UCSD-AML1 (cell line): ENCODE measurements around the gene SLC12A5.
"Not testable (repeated sequence)": the region's sequence is repeated elsewhere in the genome, so short reads cannot be mapped to it uniquely, and the experiment has no call there.

ENCODE experiments used
- DNase-seq: peaks from one replicate; lab custom pipeline; 2025; ENCODE audit not compliant: unreplicated experiment; lab: John Stamatoyannopoulos, UW

The SLC12A5 gene

DNA sequence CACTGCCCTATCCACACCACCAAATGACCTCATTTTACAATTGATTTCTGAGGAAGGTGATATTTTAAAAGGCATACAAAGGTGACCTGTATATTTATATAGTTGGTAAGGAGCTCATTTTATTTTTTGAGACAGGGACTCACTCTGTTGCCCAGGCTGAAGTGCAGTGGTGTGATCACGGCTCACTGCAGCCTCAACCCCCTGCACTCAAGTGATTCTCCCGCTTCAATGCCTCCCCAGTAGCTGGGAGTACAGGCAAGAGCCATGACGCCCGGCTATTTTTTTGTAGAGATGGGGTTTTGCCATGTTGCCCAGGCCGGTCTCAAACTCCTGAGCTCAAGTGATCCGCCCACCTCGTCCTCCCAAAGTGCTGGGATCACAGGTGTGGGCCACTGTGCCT lies 47.8 kb downstream of the SLC12A5 start:
- no peak for DNase-seq

DNA sequence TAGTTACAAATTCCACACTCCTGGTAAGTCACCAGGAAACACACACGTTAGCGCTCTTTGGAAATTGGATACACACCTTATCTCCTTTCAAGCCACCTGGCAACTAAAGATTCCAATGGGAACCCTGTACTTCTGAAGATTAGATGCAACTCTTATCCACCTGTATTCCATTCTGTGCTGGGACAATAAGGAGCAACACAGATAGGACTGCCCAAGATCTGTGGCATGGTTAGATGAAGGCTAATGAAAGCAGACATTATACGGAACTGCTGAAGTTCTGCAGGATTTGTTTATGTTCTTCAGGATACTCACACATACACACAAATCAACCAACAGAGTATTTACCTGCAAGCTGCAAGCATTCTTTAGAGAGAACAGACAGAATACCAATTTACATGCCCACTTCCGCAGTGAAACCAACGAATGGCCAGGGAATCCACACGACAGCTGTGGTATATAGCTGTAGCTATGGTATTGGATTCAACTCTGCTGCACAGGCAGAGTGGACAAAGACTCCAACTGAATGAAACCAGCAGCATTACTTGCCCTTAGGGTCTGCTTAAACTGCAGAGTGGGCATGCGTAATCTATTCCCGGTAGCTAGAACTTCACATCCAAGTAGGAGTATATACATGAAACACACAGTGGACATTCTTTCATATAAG lies 48.8 kb downstream of the SLC12A5 start:
- DNase-seq = no peak

DNA sequence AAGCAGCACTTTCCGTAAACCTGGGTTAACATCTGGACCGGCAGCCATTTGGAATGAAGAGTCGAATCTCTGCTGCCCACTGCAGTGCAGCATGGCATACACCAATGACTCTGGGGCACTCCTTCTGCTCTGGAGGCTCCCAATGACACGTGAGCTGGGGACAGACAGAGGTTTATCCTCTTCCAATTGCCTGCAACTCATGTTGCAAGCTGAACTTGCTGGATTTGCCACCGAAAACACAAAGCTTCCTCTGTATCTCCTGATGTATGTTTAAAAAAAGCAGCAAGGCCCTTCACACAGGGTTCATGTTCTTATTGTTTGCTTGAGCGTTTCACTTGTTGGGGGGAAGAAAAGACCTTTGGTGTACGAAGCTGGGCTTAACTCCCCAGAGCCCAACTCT lies 49.9 kb downstream of the SLC12A5 start:
- no peak for DNase-seq

DNA sequence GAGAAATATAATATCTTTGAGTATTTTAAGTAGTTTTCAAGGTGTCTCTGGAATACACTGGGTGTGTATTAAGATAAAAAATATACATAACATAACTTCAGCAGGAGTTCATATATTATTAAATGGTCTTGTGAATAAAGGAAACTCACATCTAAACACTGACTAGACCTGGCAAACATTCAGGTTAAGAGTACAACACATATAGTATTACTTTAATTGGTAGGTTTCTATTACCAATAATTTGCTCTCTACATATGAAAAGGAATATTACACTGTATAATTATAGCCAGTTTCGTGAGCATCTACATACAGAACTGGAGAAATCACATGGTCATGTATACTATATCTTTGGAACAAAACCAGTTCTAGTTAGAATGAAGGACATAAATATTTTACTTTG lies 52.1 kb downstream of the SLC12A5 start:
- no peak for DNase-seq

DNA sequence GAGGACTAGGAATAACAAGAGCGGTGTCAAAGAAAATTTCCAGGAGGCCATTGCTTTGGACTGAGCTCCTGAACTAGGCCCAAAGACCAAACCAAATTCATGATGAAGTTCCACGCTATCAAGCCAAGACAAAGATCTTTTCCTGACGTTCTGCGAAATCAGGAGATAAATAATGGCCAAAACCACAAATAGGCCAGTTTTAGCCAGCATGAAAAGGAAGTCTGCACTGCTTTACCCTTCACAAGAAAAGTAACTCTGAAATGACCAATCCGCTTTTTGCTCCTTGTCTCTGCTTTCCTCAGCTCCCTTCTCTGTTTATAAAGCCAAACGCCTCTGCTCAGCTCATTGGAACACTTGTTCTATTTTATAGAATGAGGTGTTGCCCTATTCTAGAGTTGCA lies 54.1 kb downstream of the SLC12A5 start:
- no peak for DNase-seq

DNA sequence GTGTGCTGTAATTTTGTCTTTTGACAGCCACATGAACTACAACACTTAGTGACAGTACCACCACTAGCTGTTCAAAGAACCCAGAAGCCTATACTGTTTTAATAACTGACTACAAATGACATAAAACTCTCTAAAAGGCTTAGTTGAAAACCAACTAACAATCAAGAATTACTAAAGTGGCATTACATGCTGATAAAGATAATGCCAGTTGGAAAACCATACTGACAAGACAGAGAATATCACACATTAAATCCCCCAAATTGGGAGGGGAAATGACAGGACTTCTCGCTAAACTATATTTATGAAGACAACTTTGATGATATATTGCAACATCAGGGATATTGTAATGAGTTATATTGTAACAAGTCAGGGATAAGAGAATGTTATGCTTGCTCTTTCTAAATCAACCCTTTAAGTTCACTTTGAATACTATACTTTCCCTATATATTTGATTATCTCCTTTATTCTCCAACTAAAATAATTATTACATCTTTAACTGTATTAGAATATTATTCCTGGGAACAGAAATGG lies 54.6 kb downstream of the SLC12A5 start:
- no peak for DNase-seq

DNA sequence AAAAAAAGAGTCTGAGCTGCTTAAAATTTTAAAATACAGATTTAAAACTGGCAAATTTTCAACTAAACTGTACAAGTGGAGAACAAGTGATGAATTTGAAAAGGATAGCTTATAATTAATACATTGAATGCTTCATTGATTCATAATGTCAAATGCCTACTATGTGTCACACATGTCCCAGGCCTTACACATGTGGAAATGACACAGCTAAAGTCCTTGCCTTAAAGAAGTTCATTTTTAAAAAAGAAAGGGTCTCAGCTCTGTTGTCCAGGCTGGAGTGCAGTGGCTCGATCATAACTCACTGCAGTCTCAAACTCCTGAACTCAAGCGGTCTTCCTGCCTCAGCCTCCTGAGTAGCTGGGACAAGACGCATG lies 55.8 kb downstream of the SLC12A5 start:
- DNase-seq = no peak

DNA sequence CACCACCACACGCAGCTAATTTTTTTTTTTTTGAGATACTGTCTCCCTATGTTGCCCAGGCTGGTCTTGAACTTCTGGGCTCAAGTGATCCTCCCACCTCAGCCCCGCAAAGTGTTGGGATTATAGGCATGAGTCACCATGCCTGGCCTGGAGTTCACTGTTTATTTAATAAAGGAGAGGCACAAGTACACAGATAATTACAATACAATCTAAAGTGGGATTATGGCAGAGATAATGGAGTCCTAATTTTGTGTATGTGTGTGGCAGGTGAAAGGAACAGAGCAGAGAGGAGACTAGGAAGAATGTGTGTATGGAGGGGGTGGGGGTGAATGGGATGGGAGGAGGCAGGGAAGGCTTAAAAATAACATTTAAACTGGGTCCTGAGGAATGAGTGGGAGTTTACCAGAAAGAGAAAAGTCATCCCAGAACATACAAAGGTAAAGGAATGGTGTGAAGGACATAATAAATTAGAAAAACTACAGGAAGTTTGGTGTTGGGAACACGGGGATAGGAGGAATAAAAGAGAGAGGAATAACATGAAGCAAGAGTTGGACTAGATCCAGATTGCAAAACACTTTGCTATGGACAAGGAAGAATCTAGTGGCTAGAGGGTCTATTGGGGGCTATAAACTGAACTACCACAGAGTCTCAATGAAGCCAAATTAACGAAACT lies 56.3 kb downstream of the SLC12A5 start:
- no peak for DNase-seq

DNA sequence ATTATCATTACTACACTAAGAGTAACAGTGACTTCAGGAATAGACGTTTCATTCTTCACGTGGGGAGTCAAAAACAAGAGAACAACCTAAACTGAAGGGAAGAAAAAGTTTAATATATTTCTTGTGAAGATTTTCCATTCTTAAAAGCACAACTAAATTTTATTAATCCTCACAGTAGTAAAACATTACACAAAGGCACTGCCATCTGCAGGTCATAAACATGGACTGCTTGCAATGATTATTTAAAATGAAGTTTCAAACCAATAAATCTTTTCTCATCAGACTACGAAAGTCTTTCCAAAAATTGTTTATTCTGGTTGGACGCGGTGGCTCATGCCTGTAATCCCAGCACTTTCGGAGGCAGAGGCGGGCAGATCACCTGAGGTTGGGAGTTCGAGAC lies 58.1 kb downstream of the SLC12A5 start:
- no peak for DNase-seq

DNA sequence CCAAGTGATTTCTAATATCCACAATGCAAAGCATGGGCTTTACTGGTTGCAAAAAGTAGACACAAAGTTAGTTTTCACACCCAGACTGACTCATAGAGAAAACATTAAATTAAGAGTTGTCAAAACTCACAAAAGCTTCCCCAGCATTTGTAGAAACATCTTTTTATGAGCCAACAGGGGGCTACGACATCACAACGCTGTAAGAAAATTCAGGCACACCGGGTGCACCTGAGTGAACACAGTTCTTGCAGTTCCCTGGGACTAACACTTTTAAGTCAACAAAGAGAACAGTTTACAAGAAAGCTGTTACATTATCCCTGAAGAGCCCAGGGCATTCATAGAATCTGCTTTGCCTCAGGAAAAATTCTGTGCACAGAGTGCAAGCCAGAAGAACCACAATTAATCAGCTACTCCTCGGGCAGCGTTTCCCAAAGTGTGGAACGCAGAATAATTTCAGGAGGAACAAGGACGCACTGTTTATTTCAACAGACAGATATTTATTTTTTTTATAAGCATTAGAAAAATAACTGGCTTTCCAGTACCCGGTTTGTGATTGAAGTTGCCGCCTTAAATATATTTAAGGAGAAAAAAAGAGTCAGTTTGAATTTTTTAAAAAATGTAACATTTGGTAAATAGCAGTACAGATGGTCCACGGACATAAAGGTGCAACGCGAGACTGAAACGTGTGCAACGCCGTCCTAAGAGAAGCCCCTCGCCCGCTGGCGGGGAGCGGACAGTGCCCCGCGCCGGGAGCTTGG lies 59.6 kb downstream of the SLC12A5 start:
- DNase-seq = no peak

DNA sequence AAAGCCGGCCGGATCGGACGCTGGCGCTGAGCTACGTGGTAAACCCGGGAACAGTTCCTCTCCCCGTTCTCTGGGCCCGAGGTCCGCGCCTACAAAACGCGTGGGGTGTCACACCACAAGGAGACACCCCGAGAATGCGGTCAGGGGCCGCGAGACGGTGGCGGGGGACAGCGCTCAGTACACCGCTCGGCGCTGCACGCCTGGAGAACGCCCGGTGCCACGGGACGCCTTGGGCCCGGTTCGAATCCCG lies 60.1 kb downstream of the SLC12A5 start:
- no peak for DNase-seq

DNA sequence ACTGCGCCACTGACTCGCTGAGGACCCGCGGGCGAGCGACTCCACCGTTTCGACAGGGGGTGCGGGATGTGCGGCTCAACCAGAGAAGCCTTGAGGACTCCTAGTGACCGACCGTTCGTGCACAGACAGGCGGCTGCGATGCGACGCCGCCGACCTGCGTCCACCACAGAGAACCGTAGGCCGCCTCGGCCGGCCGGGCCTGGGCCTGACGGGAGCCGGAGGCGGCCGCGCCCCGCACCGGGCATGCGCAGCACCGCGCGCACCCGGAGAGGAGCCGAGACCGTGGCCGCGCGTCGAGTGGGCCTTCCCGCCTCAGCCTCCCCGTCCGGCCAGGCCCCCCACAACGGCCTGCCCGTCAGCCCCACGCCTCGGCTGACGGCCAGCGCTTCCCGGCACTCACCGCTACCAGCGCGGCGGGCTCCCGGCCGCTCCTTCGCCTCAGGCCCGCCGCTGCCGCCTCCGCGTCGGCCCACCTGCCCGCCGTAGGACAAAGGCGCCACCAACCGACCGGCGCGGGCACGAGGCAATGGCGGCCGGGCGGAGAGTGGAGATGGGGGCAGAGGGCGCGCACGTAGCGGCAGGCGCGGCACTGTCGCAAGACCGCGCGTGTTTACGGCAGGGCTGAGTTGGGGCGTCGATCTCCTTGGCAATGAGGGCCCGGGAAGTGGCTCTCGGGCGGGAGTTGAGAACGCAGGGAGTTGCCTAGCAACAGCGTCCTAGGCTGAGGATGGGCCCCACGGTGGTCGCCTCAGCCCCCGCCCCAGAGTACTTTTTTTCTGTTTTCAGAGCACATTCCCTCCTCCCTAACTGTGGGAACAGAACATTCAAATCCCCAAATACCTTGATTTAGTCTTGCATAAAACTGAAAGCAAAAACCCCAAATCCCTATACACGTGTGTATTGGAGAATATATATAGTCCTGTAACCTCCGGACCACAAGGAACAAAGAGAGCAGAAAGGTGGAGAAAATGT lies 60.7 kb downstream of the SLC12A5 start, which contains the start of gene NCOA5:
NCOA5 (minus strand) TSS at position 546 of the 972 bp plus-strand sequence. CDS start 10,538 bp downstream, outside the sequence.
- peak; percentile 96 for DNase-seq

DNA sequence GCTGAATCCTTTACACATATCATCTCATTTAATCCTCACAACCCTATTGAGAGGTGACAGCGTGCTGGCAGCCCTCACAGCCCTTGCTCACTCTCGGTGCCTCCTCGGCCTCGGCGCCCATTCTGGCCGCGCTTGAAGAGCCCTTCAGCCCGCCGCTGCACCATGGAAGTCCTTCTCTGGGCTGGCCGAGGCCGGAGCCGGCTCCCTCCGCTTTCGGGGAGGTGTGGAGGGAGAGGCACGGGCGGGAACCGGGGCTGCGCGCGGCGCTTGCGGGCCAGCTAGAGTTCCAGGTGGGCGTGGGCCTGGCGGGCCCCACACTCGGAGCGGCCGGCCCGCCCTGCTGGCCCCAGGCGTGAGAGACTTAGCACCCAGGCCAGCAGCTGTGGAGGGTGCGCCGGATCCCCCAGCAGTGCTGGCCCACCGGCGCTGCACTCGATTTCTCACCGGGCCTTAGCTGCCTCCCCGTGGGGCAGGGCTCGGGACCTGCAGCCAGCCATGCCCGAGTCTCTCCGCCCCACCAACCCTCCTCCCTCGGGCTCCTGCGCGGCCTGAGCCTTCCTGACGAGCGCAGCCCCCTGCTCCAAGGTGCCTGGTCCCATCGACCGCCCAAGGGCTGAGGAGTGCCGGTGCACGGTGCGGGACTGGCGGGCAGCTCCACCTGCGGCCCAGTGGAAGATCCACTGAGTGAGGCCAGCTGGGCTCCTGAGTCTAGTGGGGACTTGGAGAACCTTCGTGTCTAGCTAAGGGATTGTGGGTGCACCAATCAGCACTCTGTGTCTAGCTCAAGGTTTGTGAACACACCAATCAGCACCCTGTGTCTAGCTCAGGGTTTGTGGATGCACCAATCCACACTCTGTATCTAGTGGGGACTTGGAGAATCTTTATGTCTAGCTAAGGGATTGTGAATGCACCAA lies 62.9 kb downstream of the SLC12A5 start:
- not testable (repeated sequence) for DNase-seq

DNA sequence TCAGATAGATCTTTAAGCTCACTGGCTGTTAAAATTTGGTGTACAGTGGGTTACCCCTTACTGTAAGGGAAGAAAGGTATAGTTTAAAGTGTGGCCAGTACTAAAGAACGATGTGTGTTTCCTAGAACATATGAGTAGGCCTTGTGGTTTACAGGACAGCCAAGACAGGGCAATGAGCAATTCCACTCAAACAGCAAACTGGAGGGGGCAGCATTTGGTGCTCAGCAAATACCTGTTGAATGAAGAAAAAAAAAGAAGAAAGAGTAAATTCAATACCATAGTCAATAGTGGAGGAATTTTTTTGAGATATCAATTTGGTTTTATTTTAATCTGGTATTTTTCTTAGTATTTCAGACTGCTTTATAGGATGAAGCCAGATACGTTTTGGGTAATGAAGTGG lies 64.5 kb downstream of the SLC12A5 start:
- no peak for DNase-seq

DNA sequence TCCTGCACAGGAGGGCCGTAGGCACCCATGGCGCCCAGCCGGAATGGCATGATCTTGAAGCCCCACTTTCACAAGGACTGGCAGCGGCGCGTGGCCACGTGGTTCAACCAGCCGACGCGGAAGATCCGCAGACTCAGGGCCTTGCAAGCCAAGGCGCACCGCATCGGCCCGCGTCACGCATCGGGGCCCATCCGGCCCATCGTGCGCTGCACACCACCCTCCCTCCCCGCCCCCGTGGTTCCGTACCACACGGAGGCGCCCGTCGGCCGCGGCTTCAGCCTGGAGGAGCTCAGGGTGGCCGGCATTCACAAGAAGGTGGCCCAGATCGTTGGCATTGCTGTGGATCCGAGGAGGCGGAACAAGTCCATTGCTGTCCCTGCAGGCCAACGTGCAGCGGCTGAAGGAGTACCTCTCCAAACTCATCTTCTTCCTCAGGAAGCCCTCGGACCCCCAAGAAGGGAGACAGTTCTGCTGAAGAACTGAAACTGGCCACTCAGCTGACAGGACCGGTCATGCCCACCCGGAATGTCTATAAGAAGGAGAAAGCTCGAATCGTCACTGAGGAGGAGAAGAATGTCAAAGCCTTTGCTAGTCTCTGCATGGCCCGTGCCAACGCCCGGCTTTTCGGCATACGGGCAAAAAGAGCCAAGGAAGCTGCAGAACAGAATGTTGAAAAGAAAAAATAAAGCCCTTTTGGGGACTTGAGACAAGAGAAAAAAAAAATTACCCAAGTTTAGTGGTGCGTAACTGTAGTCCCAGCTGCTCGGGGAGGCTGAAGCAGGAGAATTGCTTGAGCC lies 70.7 kb downstream of the SLC12A5 start:
- no peak for DNase-seq

DNA sequence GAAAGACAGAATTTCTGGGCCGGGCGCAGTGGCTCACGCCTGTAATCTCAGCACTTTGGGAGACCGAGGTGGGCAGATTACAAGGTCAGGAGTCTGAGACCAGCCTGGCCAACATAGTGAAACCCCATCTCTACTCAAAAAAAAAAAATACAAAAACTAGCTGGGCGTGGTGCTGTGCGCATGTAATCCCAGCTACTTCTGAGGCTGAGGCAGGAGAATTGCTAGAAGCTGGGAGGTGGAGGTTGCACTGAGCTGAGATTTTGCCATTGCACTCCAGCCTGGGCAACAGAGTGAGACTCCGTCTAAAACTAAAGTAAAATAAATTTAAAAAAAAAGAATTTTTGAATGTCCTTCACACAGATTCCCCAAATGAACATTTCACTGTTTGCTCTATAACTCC lies 71.4 kb downstream of the SLC12A5 start:
- not testable (repeated sequence) for DNase-seq

DNA sequence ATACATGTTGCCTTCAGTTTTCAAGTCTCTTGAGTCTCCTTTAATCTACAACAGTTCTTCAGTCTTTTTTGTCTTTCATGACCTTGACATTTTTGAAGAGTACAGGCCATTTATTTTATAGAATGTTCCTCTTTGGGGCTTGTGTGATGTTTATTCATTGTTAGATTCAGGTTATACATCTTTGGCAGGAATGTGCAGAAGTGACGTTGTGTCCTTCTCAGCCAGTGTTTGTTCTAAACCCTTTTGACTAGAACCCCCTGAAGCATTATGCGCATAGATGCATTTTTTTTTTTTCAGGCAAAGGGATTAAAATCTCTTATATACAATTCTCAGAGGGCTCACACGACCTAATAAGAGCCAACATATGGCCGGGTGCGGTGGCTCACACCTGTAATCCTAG lies 72.0 kb downstream of the SLC12A5 start:
- no peak for DNase-seq

DNA sequence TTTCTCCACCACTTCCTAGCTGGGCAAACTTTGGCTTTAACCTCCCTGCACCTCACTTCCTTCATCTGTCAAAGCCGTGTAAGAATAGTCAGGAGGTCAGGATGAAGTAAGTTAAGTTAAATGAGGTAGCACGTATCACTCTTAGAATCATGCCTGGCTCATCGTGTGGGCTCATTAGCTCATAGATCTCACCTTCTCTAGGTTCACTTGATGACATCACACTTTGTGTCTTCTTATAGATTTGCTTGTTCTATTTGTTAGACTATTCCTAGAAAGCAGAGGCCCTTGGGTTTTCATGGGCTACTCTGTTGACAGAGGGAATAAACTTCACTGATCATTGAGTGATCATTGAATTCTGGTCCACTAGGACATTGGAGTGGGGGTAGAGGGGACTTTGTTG lies 72.9 kb downstream of the SLC12A5 start:
- DNase-seq = no peak

DNA sequence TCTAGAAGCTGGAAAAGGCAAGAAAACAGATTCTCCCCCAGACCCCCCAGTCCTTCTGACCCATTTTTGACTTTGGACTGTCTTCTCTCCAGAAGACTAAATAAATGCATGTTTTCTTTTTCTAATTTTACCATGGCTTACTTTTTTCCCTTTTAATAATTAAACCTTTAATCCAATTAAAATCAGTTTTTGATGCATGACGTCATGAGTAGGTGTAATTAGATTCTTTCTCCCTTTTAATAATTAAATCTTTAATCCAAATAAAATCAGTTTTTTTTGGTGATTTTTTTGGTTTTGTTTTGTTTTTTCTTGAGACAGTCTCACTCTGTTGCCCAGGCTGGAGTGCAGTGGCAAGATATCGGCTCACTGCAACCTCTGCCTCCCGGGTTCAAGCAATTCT lies 73.9 kb downstream of the SLC12A5 start:
- DNase-seq = no peak
